Measurements from ENCODE around the gene TBC1D7.

- TF ChIP-seq POLR2AphosphoS5 (IDR thresholded peaks at IDR 0.05; ENCODE audit: low read depth, low read length): no peak
- no peak for TF ChIP-seq CTCF (IDR thresholded peaks at IDR 0.05 in 2 of 3, conservative IDR thresholded peaks at IDR 0.05 in 1 of 3; ENCODE audit: borderline replicate concordance in 1 of 3, insufficient read depth in 1 of 3, low read depth in 2 of 3, low read length in 2 of 3)
- no peak for TF ChIP-seq SIN3A (IDR thresholded peaks at IDR 0.05; ENCODE audit: low read depth)
- no peak for TF ChIP-seq REST (IDR thresholded peaks at IDR 0.05; ENCODE audit: low read depth)
- TF ChIP-seq POLR2A (IDR thresholded peaks at IDR 0.05; ENCODE audit: borderline replicate concordance, extremely low read depth, insufficient read depth, insufficient read length): no peak
- TF ChIP-seq MAX (IDR thresholded peaks at IDR 0.05): no peak
- TF ChIP-seq EZH2 (IDR thresholded peaks at IDR 0.05): no peak
- no peak for TF ChIP-seq CEBPB (IDR thresholded peaks at IDR 0.05; ENCODE audit: low read depth)
- TF ChIP-seq EZH2phosphoT487 (IDR thresholded peaks at IDR 0.05; ENCODE audit: borderline replicate concordance): no peak
- no peak for TF ChIP-seq RAD21 (IDR thresholded peaks at IDR 0.05; ENCODE audit: low read depth)
- no peak for TF ChIP-seq JUND (IDR thresholded peaks at IDR 0.05)
These were observed 55.9 kb downstream of the TBC1D7 start for GRCh38 chr6:13272131-13273046.

All from HCT116 (cell line).